H1 (cell line): ENCODE measurements around the gene ABCA13. TPM values are rescaled to one million over a fixed set of nuclear protein-coding genes. Genes with fewer than 3 reads are reported as not detected.

ENCODE experiments used
- CBX5 ChIP-seq: fragments of 300-800, 300-1000 bp; sonication (generic); IDR thresholded peaks from 2 replicates; pipeline ENCODE4 v1.7.1; 2016; ENCODE audit warnings: antibody characterized with exemption, low read length, low read depth
- polyA plus RNA-seq, 7 experiments: library from polyadenylated mRNA; depleted of rRNA in 3 of 7; stranded (reverse) in 5 of 7; unstranded in 2 of 7; fragments of >200 nt in 5 of 7; fragments of 200-250 nt in 2 of 7; gene quantifications; 1 replicate in 5 of 7; 2 replicates in 1 of 7; 4 replicates in 1 of 7; pipeline versions ENCODE4 v1.2.1 to v1.2.3, GENCODE V29; 2011 to 2013; ENCODE audit warnings: missing spikeins in 2 of 7, mixed read lengths in 2 of 7
- total RNA-seq: library from RNA; stranded (reverse); fragmentation: NEBNext Ultra II Directional; extraction: Animal tissue kit (Norgen Biotek cat#: 25700); gene quantifications from 2 replicates; pipeline ENCODE4 v1.2.1, GENCODE V29; 2021

The ABCA13 gene
- total and polyA plus RNA-seq, 2 of the 8 experiments (the other 6 are each of a cell fraction or from before 2014, with no cell fraction given), result 0.07 to 0.09 TPM

- TF ChIP-seq CBX5, result no peak
These were observed 91.5 kb downstream of the ABCA13 start (continued) for GRCh38 chr7:48262606-48263310.
